ENCODE measurements around the gene RTKN2.
"Not testable (repeated sequence)": the region's sequence is repeated elsewhere in the genome, so short reads cannot be mapped to it uniquely, and the experiment has no call there.

RTKN2 gene, protein sequence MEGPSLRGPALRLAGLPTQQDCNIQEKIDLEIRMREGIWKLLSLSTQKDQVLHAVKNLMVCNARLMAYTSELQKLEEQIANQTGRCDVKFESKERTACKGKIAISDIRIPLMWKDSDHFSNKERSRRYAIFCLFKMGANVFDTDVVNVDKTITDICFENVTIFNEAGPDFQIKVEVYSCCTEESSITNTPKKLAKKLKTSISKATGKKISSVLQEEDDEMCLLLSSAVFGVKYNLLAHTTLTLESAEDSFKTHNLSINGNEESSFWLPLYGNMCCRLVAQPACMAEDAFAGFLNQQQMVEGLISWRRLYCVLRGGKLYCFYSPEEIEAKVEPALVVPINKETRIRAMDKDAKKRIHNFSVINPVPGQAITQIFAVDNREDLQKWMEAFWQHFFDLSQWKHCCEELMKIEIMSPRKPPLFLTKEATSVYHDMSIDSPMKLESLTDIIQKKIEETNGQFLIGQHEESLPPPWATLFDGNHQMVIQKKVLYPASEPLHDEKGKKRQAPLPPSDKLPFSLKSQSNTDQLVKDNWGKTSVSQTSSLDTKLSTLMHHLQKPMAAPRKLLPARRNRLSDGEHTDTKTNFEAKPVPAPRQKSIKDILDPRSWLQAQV
- total RNA-seq: 4.0 to 44.7 (median 13.3) reads per million in 9 experiments

DNA sequence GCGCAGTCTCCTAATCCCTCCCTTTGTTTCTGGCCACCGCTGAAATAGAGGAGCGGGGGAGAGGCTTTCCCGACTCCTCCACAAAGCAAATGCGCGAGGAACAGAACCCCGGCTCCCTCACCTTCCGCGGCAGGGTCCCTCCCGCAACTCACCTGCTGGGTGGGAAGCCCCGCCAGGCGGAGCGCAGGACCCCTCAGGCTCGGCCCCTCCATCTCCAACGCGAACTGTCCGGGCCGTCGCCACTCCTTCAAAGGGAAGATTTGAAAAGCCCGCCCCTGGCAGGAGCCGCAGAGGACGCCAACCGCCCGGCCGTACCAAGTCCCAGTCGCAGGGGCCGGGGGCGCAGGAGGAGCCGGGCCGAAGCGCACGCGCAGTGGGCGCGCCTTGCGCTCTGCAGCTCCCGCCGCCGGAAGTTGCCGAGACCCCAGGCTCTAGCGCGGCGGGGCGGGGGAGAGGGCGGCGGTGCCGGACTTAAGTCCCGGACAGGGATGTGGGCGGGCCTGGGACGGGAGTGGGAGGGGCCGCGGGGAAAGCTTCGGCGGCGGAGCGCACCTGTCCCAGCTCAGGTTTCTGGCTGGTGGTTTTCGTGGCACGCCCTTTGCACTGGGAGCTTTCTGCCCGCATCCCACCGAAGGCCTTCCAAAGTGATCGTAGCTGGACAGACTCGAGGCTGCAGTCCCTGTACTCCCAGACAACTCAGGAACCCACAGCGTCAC, at the start of gene RTKN2:
TSS of gene RTKN2 (minus strand) at position 446 of the 716 bp plus-strand sequence. CDS start at position 212, 234 bp downstream.
- peak within 1 kb of the TSS in 1 of 2 donors; percentile 85 for H3K27ac Mint-ChIP-seq
- H3K36me3 Mint-ChIP-seq (ENCODE audit: insufficient read depth): no peaks in the 10 kb centered on the region
- peak; percentile 88 for ATAC-seq (replicated peaks)
- no peaks in the 10 kb centered on the region for H3K9me3 Mint-ChIP-seq
- peaks cover 11 to 18% of the 10 kb centered on the region in 2 donors for H3K27me3 Mint-ChIP-seq
- peaks cover 9 to 16% of the 10 kb centered on the region in 2 donors for H3K4me1 Mint-ChIP-seq (ENCODE audit: low read depth in 2 of 2)
- H3K4me3 Mint-ChIP-seq: peak within 1 kb of the TSS; percentile 75 to 83
- peak; percentile 49 to 59 (median 50) for DNase-seq

DNA sequence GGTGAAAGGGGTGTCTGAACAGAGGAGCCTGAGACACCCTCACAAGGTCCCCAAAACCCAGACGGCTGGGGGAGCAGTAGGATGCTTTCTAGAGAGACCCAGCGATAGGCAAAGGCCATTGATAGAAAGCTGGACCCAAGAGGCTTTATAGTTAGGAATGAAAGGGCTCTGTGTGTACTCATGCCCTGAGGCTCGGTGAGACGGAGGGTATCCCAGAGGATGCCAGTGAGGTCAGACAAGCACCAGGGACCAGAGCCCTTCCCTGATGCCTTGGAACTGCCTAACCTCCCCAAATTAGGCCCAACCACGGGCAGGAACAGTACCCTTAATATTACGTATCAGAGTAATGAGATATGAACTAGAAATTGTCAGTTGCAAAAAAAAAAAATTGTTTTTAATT, 48.6 kb upstream of the RTKN2 start:
- no peak for ATAC-seq (replicated peaks)
- Mint-ChIP-seq H3K27ac (no peak overlapping the region), H3K9me3 (no peaks in the 10 kb centered on the region), H3K4me1 (ENCODE audit: low read depth in 2 of 2) (no peaks in the 10 kb centered on the region), H3K27me3 (peaks cover 2 to 21% of the 10 kb centered on the region in 2 donors), H3K4me3 (no peak overlapping the region), H3K36me3 (ENCODE audit: insufficient read depth) (peaks cover 3% of the 10 kb centered on the region)
- no peak for DNase-seq

DNA sequence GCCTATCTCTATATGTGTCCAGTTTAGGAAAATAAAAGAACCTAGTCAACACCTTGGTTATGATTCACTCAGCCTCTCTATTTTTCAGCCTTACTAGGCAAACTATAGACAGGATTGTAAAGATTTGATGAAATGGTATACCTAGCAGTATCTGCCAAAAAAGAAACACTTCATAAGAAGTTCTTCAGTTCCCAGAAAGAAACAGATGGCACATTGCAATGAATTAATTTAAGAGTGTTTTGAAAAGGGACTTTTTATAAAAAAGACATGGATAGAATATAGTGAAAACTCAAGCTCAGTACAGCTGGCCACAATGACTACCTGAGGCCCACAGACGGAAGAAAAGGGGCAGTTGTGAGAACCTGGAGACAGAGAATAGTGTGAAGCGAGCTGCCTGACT, 40.6 kb upstream of the RTKN2 start:
- H3K27ac Mint-ChIP-seq: no peak overlapping the region
- DNase-seq: no peak
- H3K9me3 Mint-ChIP-seq: no peaks in the 10 kb centered on the region
- peaks cover 0 to 4% of the 10 kb centered on the region in 2 donors for H3K4me1 Mint-ChIP-seq (ENCODE audit: low read depth in 2 of 2)
- no peak overlapping the region for H3K4me3 Mint-ChIP-seq
- H3K36me3 Mint-ChIP-seq (ENCODE audit: insufficient read depth): peaks cover 3% of the 10 kb centered on the region
- ATAC-seq (replicated peaks): no peak
- H3K27me3 Mint-ChIP-seq: peaks cover 10 to 21% of the 10 kb centered on the region in 2 donors

DNA sequence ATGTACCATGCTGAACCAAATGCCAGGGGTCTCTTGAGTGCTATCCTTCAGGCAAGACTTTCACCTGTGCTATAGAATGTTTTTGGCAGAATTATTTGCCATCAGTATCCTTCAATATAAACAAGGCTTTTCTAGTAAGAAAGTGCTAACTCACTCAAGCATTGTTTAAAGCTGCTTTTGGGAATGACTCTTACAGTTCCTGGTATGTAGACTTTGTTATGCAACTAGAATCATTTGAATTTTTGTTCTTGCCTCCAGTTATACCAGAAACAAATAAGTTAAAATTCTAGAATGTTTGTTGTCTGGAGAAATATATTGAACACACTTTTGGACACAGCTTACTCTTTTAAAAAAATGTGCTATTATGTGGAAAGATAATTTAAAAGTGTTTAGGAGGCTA, 39.5 kb upstream of the RTKN2 start:
- Mint-ChIP-seq H3K9me3 (no peaks in the 10 kb centered on the region), H3K4me1 (ENCODE audit: low read depth in 2 of 2) (peaks cover 0 to 4% of the 10 kb centered on the region in 2 donors), H3K27me3 (peaks cover 10 to 21% of the 10 kb centered on the region in 2 donors), H3K4me3 (no peak overlapping the region), H3K27ac (no peak overlapping the region), H3K36me3 (ENCODE audit: insufficient read depth) (peaks cover 3% of the 10 kb centered on the region)
- ATAC-seq (replicated peaks): no peak
- DNase-seq: no peak

DNA sequence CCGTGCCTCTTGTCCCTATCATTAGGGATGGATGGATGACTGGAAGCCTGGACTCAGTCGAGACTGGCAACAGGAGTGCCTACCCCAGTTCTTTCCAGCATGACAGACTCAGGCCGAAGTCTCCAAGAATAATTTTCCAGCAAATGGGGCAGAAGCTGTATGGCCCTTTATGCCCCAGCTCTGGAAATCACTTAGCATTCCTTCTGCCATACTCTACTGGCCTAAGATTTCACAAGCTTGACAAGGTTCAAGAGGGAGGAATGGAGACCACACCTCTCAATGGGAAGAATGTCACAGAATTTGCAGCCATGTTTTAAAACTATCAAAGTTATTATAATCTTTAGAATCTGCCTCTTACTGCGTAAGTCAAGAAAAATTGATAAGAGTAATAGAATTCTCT, 39.0 kb upstream of the RTKN2 start:
- ATAC-seq (replicated peaks): no peak
- H3K36me3 Mint-ChIP-seq (ENCODE audit: insufficient read depth): peaks cover under 1% of the 10 kb centered on the region
- no peak overlapping the region for H3K4me3 Mint-ChIP-seq
- no peaks in the 10 kb centered on the region for H3K9me3 Mint-ChIP-seq
- H3K27me3 Mint-ChIP-seq: peaks cover 10 to 21% of the 10 kb centered on the region in 2 donors
- peaks cover 0 to 4% of the 10 kb centered on the region in 2 donors for H3K4me1 Mint-ChIP-seq (ENCODE audit: low read depth in 2 of 2)
- no peak for DNase-seq
- no peak overlapping the region for H3K27ac Mint-ChIP-seq

DNA sequence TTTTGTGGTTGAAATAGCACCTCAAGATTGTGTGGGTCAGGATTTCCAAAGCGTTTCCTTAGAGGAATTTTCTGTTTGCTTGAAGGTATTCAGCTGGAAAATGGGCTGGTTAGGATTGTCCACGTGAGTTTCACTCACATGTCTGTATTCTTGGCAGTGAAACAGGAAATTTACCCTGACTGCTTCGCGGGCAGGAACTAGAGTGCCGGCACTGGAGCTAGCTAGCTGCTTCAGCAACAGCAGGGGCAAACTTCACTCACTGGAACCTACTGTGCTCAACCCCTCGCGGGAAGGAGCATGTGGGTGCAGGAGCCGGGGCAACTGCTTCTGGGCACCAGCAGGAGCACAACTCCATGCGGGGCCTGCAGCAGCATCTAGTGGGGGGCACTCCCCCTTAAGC, 38.0 kb upstream of the RTKN2 start:
- Mint-ChIP-seq H3K36me3 (ENCODE audit: insufficient read depth) (no peaks in the 10 kb centered on the region), H3K9me3 (no peaks in the 10 kb centered on the region), H3K27ac (no peak overlapping the region), H3K4me3 (no peak overlapping the region), H3K4me1 (ENCODE audit: low read depth in 2 of 2) (peaks cover 0 to 4% of the 10 kb centered on the region in 2 donors), H3K27me3 (peaks cover 10 to 16% of the 10 kb centered on the region in 2 donors)
- ATAC-seq (replicated peaks): peak; percentile 26
- no peak for DNase-seq

DNA sequence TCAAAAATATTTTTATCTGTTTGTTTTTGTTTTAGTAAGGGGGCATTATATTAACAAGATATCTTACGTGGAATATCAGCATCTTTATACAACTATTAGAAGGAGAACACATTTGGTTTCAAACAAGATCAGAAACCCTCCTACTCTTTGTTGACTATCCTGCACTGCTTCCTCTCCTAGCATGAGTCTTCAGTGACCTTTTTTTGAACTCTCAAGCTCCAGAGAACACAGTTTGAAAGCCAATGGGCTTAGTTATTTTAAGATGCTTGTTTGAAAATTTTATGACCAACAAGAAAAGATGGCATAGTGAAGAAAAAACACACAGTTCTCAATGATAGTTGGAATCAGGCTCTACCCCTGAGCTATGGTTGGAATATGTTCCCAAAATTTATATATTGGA, 37.2 kb upstream of the RTKN2 start:
- ATAC-seq (replicated peaks) (no peak), DNase-seq (no peak)
- Mint-ChIP-seq H3K36me3 (ENCODE audit: insufficient read depth) (no peaks in the 10 kb centered on the region), H3K4me3 (no peak overlapping the region), H3K4me1 (ENCODE audit: low read depth in 2 of 2) (peaks cover 0 to 4% of the 10 kb centered on the region in 2 donors), H3K27ac (no peak overlapping the region), H3K27me3 (peaks cover 10 to 15% of the 10 kb centered on the region in 2 donors), H3K9me3 (no peaks in the 10 kb centered on the region)

DNA sequence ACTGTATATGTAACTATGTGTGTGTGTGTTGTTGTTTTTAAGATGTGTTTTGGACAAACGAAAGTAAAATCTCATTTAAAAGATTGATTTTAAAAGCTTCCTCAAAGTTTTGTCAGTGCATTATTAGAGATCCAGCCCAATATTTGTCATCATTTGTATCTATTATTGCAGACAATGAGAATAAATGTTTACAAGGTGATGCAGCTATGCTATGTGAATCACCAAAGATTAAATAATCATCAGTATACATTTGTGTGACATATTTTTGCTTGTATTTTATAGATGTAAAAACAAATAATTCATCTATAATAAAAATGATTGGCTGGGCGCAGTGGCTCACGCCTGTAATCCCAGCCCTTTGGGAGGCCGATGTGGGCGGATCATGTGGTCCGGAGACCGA, 35.3 kb upstream of the RTKN2 start:
- H3K4me3 Mint-ChIP-seq: no peak overlapping the region
- H3K36me3 Mint-ChIP-seq (ENCODE audit: insufficient read depth): no peaks in the 10 kb centered on the region
- peaks cover 0 to 4% of the 10 kb centered on the region in 2 donors for H3K4me1 Mint-ChIP-seq (ENCODE audit: low read depth in 2 of 2)
- peaks cover 0 to 3% of the 10 kb centered on the region in 2 donors for H3K27me3 Mint-ChIP-seq
- no peak for DNase-seq
- H3K27ac Mint-ChIP-seq: no peak overlapping the region
- H3K9me3 Mint-ChIP-seq: no peaks in the 10 kb centered on the region
- ATAC-seq (replicated peaks): no peak

DNA sequence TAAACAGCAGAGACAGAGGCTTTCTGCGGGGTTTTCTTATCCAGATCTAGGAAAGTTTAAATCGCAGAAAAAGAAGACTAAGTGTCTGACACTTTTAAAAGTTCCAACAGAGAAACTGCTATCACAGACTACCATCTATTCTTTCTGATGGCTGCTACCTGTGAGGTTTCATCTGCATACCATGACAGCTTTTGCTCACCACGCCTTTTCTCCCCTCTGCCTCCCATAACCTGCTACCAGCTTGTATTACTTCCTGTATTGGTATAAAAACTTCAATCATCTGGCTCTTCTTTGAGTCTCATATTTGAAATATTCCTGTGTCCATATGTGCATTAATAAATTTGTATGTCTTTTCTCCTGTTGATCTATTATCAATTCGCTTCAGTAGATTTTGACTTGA, 34.1 kb upstream of the RTKN2 start:
- Mint-ChIP-seq H3K36me3 (ENCODE audit: insufficient read depth) (no peaks in the 10 kb centered on the region), H3K4me3 (no peak overlapping the region), H3K27ac (no peak overlapping the region), H3K9me3 (no peaks in the 10 kb centered on the region), H3K27me3 (no peaks in the 10 kb centered on the region), H3K4me1 (ENCODE audit: low read depth in 2 of 2) (peaks cover 0 to 4% of the 10 kb centered on the region in 2 donors)
- ATAC-seq (replicated peaks) (no peak), DNase-seq (no peak)

DNA sequence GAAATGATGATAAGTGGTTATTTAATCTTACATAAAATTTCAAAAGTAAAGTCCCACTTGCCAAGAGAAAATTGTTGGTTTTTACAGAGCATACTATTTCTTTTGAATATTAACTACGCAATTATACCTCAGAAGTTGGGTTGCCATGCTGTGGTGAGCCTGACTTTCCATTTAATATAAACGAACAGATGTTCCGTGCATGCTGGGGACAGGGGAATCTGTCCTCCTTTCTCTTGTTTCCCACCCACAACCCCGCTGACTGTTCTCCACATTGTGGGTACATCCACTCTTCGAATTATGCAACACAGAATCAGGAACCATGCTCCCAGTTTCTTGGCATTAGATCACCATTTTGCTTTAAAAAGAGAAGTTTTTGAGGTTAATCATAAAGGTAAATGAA, 29.2 kb upstream of the RTKN2 start:
- Mint-ChIP-seq H3K9me3 (no peaks in the 10 kb centered on the region), H3K27ac (no peak overlapping the region), H3K36me3 (ENCODE audit: insufficient read depth) (no peaks in the 10 kb centered on the region), H3K4me1 (ENCODE audit: low read depth in 2 of 2) (no peaks in the 10 kb centered on the region), H3K4me3 (no peak overlapping the region), H3K27me3 (peaks cover 0 to 27% of the 10 kb centered on the region in 2 donors)
- no peak for DNase-seq
- no peak for ATAC-seq (replicated peaks)

DNA sequence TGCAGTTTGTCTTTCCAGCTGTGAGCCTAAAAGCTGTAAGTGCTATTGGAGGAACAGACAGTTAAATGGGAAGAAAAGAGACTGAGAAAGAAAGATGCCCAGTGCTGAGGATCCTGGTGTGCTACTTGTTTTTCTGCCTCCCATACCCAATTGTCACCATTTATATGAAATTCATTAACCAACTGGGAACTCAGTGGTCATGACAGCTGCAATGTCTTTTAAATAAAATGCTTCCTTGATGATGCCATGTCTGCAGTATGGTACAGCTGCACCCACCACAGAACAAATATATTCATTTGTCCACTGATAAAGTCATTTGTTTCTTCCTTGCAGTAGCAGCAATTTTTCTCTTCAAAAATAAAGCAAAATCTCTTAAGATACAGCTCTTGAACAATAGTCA, 15.6 kb upstream of the RTKN2 start:
- Mint-ChIP-seq H3K36me3 (ENCODE audit: insufficient read depth) (no peaks in the 10 kb centered on the region), H3K27ac (no peak overlapping the region), H3K4me1 (ENCODE audit: low read depth in 2 of 2) (peaks cover 0 to 2% of the 10 kb centered on the region in 2 donors), H3K27me3 (peaks cover 0 to 6% of the 10 kb centered on the region in 2 donors), H3K9me3 (no peaks in the 10 kb centered on the region), H3K4me3 (no peak overlapping the region)
- ATAC-seq (replicated peaks) (no peak), DNase-seq (no peak)

DNA sequence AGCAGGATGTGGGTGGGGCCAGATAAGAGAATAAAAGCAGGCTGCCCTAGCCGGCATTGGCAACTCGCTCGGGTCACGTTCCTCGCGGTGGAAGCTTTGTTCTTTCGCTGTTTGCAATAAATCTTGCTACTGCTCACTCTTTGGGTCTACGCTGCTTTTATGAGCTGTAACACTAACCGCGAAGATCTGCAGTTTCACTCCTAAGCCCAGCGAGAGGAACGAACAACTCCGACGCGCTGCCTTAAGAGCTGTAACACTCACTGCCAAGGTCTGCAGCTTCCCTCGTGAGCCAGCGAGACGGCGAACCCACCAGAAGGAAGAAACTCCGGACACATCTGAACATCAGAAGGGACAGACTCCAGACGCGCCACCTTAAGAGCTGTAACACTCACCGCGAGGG, 12.7 kb upstream of the RTKN2 start:
- not testable (repeated sequence) for H3K9me3 Mint-ChIP-seq; H3K4me1 Mint-ChIP-seq (ENCODE audit: low read depth in 2 of 2); ATAC-seq (replicated peaks); H3K4me3 Mint-ChIP-seq; DNase-seq; H3K27me3 Mint-ChIP-seq; H3K27ac Mint-ChIP-seq; H3K36me3 Mint-ChIP-seq (ENCODE audit: insufficient read depth)

DNA sequence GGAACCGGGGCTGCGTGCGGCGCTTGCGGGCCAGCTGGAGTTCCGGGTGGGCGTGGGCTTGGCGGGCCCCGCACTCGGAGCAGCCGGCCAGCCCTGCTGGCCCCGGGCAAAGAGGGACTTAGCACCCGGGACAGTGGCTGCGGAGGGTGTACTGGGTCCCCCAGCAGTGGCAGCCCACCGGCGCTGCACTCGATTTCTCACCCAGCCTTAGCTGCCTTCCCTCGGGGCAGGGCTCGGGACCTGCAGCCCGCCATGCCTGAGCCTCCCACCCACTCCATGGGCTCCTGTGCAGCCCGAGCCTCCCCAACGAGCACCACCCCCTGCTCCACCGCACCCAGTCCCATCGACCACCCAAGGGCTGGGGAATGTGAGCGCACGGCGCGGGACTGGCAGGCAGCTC, 11.7 kb upstream of the RTKN2 start:
- not testable (repeated sequence) for H3K9me3 Mint-ChIP-seq; DNase-seq; ATAC-seq (replicated peaks); H3K27me3 Mint-ChIP-seq; H3K4me3 Mint-ChIP-seq; H3K27ac Mint-ChIP-seq; H3K36me3 Mint-ChIP-seq (ENCODE audit: insufficient read depth); H3K4me1 Mint-ChIP-seq (ENCODE audit: low read depth in 2 of 2)
